SK-N-SH treated with all-trans-retinoic acid at 6 μM for 48 hours (cell line): ENCODE measurements around the gene EIF3I.

ENCODE experiments used
- ATAC-seq: fragments of 200-7000 bp; cut with Tn5 transposase; 3 replicates; pipeline ENCODE4 v1.9.1; 2020; ENCODE audit warnings: mild to moderate bottlenecking, moderate library complexity
- BACH2 ChIP-seq: fragments of 250-450 bp; sonication (Bioruptor Pico); IDR thresholded peaks from 2 replicates; pipeline ENCODE4 v1.9.0; 2021; ENCODE audit warnings: mild to moderate bottlenecking, borderline replicate concordance
- CSDC2 ChIP-seq: fragments of 250-450 bp; sonication (Bioruptor Pico); IDR thresholded peaks from 2 replicates; pipeline ENCODE4 v1.5.0; 2020; ENCODE audit warnings: mild to moderate bottlenecking, moderate library complexity
- CSRNP3 ChIP-seq: fragments of 250-450 bp; sonication (Bioruptor Pico); IDR thresholded peaks from 2 replicates; pipeline ENCODE4 v1.5.1; 2021; ENCODE audit warnings: mild to moderate bottlenecking, moderate library complexity
- ESRRG ChIP-seq: fragments of 250-450 bp; sonication (Bioruptor Pico); IDR thresholded peaks from 2 replicates; pipeline ENCODE4 v1.6.1; 2021; ENCODE audit warnings: mild to moderate bottlenecking
- GLIS3 ChIP-seq: fragments of 250-450 bp; sonication (Bioruptor Pico); IDR thresholded peaks from 2 replicates; pipeline ENCODE4 v1.5.0; 2020; ENCODE audit warnings: mild to moderate bottlenecking, moderate library complexity
- ISL1 ChIP-seq: fragments of 250-450 bp; sonication (Bioruptor Pico); IDR thresholded peaks from 2 replicates; pipeline ENCODE4 v2.1.2; 2022; ENCODE audit warnings: mild to moderate bottlenecking, moderate library complexity
- OSR1 ChIP-seq: fragments of 250-450 bp; sonication (Bioruptor Pico); IDR thresholded peaks from 2 replicates; pipeline ENCODE4 v1.8.0; 2022; ENCODE audit warnings: moderate library complexity, mild to moderate bottlenecking, inconsistent platforms
- PPARA ChIP-seq: fragments of 250-450 bp; sonication (Bioruptor Pico); IDR thresholded peaks from 2 replicates; pipeline ENCODE4 v1.5.0; 2020; ENCODE audit warnings: mild to moderate bottlenecking, borderline replicate concordance
- RARB ChIP-seq: fragments of 250-450 bp; sonication (Bioruptor Pico); IDR thresholded peaks from 2 replicates; pipeline ENCODE4 v1.8.0; 2021; ENCODE audit warnings: mild to moderate bottlenecking, moderate library complexity
- SNAI2 ChIP-seq: fragments of 250-450 bp; sonication (Bioruptor Pico); IDR thresholded peaks from 2 replicates; pipeline ENCODE4 v1.5.0; 2020; ENCODE audit warnings: mild to moderate bottlenecking, moderate library complexity
- TCF4 ChIP-seq: fragments of 250-450 bp; sonication (Bioruptor Pico); IDR thresholded peaks from 2 replicates; pipeline ENCODE4 v1.8.0; 2021; ENCODE audit warnings: mild to moderate bottlenecking, moderate library complexity, borderline replicate concordance
- TOX ChIP-seq: fragments of 250-450 bp; sonication (Bioruptor Pico); IDR thresholded peaks from 2 replicates; pipeline ENCODE4 v1.8.0; 2021; ENCODE audit warnings: mild to moderate bottlenecking, moderate library complexity, borderline replicate concordance
- ZC3H10 ChIP-seq: fragments of 250-450 bp; sonication (Bioruptor Pico); IDR thresholded peaks from 2 replicates; pipeline ENCODE4 v1.5.1; 2021; ENCODE audit warnings: mild to moderate bottlenecking, moderate library complexity
- ZFP3 ChIP-seq: fragments of 250-450 bp; sonication (Bioruptor Pico); IDR thresholded peaks from 2 replicates; pipeline ENCODE4 v1.5.0; 2020; ENCODE audit warnings: mild to moderate bottlenecking, moderate library complexity
- ZFP30 ChIP-seq: fragments of 450-650 bp; formaldehyde crosslinking; IDR thresholded peaks from 2 replicates; pipeline ENCODE4 v1.5.0; 2022; ENCODE audit warnings: mild to moderate bottlenecking, moderate library complexity
- ZNF565 ChIP-seq: fragments of 450-650 bp; formaldehyde crosslinking; conservative IDR thresholded peaks from 2 replicates; pipeline ENCODE4 v1.5.0; 2020; ENCODE audit warnings: low read depth, mild to moderate bottlenecking, moderate library complexity
- ZNF70 ChIP-seq: fragments of 450-650 bp; formaldehyde crosslinking; IDR thresholded peaks from 2 replicates; pipeline ENCODE4 v1.5.0; 2020; ENCODE audit warnings: mild to moderate bottlenecking, moderate library complexity
- ZNF8 ChIP-seq: fragments of 450-650 bp; formaldehyde crosslinking; IDR thresholded peaks from 2 replicates; pipeline ENCODE4 v1.5.0; 2020; ENCODE audit warnings: mild to moderate bottlenecking, moderate library complexity
- TF ChIP-seq, protein P1 (sequence below): fragments of 250-450 bp; sonication (Bioruptor Pico); IDR thresholded peaks from 2 replicates; pipeline ENCODE4 v1.5.0; 2020; ENCODE audit warnings: mild to moderate bottlenecking, moderate library complexity
- TF ChIP-seq, protein P2 (sequence below): fragments of 250-450 bp; sonication (Bioruptor Pico); IDR thresholded peaks from 2 replicates; pipeline ENCODE4 v1.8.0; 2021; ENCODE audit warnings: low read depth, mild to moderate bottlenecking, moderate library complexity, borderline replicate concordance
- TF ChIP-seq, protein P3 (sequence below): fragments of 250-450 bp; sonication (Bioruptor Pico); IDR thresholded peaks from 2 replicates; pipeline ENCODE4 v1.5.1; 2020; ENCODE audit warnings: low read depth, mild to moderate bottlenecking, moderate library complexity
- TF ChIP-seq, protein P4 (sequence below): fragments of 250-450 bp; sonication (Bioruptor Pico); IDR thresholded peaks from 2 replicates; pipeline ENCODE4 v1.8.0; 2020; ENCODE audit warnings: mild to moderate bottlenecking, moderate library complexity, borderline replicate concordance

The EIF3I gene

GRCh38 chr1:32198237-32199042 is 23.8 kb upstream of the EIF3I start:
- TF ChIP-seq SNAI2 (CRISPR knock-in tag) (no peak), CSDC2 (no peak), ZNF565 (CRISPR knock-in tag) (no peak), ZFP3 (no peak), ZNF70 (CRISPR knock-in tag) (no peak), TOX (no peak), ZFP30 (CRISPR knock-in tag) (no peak), ISL1 (CRISPR knock-in tag) (no peak), TCF4 (CRISPR knock-in tag) (no peak), CSRNP3 (CRISPR knock-in tag) (no peak), RARB (CRISPR knock-in tag) (no peak), ZNF8 (CRISPR knock-in tag) (no peak), PPARA (CRISPR knock-in tag) (no peak), OSR1 (CRISPR knock-in tag) (no peak), BACH2 (no peak), ZC3H10 (CRISPR knock-in tag) (no peak)
- TF ChIP-seq, protein P1, sequence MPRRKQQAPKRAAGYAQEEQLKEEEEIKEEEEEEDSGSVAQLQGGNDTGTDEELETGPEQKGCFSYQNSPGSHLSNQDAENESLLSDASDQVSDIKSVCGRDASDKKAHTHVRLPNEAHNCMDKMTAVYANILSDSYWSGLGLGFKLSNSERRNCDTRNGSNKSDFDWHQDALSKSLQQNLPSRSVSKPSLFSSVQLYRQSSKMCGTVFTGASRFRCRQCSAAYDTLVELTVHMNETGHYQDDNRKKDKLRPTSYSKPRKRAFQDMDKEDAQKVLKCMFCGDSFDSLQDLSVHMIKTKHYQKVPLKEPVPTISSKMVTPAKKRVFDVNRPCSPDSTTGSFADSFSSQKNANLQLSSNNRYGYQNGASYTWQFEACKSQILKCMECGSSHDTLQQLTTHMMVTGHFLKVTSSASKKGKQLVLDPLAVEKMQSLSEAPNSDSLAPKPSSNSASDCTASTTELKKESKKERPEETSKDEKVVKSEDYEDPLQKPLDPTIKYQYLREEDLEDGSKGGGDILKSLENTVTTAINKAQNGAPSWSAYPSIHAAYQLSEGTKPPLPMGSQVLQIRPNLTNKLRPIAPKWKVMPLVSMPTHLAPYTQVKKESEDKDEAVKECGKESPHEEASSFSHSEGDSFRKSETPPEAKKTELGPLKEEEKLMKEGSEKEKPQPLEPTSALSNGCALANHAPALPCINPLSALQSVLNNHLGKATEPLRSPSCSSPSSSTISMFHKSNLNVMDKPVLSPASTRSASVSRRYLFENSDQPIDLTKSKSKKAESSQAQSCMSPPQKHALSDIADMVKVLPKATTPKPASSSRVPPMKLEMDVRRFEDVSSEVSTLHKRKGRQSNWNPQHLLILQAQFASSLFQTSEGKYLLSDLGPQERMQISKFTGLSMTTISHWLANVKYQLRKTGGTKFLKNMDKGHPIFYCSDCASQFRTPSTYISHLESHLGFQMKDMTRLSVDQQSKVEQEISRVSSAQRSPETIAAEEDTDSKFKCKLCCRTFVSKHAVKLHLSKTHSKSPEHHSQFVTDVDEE (CRISPR knock-in tag): no peak
- TF ChIP-seq, protein P2, sequence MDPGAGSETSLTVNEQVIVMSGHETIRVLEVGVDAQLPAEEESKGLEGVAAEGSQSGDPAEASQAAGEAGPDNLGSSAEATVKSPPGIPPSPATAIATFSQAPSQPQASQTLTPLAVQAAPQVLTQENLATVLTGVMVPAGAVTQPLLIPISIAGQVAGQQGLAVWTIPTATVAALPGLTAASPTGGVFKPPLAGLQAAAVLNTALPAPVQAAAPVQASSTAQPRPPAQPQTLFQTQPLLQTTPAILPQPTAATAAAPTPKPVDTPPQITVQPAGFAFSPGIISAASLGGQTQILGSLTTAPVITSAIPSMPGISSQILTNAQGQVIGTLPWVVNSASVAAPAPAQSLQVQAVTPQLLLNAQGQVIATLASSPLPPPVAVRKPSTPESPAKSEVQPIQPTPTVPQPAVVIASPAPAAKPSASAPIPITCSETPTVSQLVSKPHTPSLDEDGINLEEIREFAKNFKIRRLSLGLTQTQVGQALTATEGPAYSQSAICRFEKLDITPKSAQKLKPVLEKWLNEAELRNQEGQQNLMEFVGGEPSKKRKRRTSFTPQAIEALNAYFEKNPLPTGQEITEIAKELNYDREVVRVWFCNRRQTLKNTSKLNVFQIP: no peak
- TF ChIP-seq, protein P3, sequence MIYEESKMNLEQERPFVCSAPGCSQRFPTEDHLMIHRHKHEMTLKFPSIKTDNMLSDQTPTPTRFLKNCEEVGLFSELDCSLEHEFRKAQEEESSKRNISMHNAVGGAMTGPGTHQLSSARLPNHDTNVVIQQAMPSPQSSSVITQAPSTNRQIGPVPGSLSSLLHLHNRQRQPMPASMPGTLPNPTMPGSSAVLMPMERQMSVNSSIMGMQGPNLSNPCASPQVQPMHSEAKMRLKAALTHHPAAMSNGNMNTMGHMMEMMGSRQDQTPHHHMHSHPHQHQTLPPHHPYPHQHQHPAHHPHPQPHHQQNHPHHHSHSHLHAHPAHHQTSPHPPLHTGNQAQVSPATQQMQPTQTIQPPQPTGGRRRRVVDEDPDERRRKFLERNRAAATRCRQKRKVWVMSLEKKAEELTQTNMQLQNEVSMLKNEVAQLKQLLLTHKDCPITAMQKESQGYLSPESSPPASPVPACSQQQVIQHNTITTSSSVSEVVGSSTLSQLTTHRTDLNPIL (CRISPR knock-in tag): no peak
- no peak for ATAC-seq

DNA sequence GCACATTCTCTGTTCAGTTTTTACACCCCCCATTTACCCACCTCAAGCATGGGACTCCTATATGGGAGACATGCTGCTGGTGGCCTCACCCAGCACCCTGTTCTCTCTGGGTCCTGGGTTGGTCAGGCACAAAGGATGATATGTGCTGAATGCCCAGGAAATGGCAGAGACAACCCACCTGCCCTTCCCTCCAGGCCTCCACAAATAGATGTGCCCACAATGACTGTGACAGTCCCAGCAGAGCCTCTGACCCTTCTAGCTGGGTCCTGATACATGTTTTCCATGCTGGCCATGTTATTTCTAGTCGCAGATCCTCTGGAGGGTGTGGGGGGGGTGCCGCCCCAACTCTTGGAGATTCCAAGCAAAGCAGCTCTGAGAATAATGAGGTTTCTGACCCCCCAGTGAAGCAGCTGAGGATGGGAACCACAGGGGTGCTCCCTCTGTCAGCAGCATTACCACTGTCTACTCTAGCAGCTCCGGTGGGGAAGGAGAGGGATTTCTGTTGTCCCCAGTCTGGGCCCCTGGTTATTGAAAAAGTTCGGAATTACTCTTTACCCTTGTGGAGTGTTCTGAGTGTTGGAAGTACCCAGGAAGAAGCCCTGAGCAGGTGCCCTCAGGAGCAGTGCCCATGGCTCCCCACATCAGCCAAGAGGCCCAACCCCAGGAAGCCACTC is 23.0 kb upstream of the EIF3I start:
- no peak for ATAC-seq
- TF ChIP-seq, protein P1 (CRISPR knock-in tag): no peak
- TF ChIP-seq, protein P3 (CRISPR knock-in tag): no peak
- TF ChIP-seq ZFP30 (CRISPR knock-in tag) (no peak), TCF4 (CRISPR knock-in tag) (no peak), RARB (CRISPR knock-in tag) (no peak), ZNF70 (CRISPR knock-in tag) (no peak), PPARA (CRISPR knock-in tag) (no peak), ESRRG (no peak), ZC3H10 (CRISPR knock-in tag) (no peak), GLIS3 (CRISPR knock-in tag) (no peak), ISL1 (CRISPR knock-in tag) (no peak)
- TF ChIP-seq, protein P4, sequence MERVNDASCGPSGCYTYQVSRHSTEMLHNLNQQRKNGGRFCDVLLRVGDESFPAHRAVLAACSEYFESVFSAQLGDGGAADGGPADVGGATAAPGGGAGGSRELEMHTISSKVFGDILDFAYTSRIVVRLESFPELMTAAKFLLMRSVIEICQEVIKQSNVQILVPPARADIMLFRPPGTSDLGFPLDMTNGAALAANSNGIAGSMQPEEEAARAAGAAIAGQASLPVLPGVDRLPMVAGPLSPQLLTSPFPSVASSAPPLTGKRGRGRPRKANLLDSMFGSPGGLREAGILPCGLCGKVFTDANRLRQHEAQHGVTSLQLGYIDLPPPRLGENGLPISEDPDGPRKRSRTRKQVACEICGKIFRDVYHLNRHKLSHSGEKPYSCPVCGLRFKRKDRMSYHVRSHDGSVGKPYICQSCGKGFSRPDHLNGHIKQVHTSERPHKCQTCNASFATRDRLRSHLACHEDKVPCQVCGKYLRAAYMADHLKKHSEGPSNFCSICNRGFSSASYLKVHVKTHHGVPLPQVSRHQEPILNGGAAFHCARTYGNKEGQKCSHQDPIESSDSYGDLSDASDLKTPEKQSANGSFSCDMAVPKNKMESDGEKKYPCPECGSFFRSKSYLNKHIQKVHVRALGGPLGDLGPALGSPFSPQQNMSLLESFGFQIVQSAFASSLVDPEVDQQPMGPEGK (CRISPR knock-in tag): no peak
- TF ChIP-seq, all 23 proteins: peak for 0
